ENCODE data around the gene RUNX2. TPM values are rescaled to one million over a fixed set of nuclear protein-coding genes. Genes with fewer than 3 reads are reported as not detected.

The RUNX2 gene
- total and polyA plus RNA-seq, 2 experiments from 2014 or later, result 0.66 to 1.7 TPM

- no peak for TF ChIP-seq EZH2 (IDR thresholded peaks at IDR 0.05; ENCODE audit: low read depth, unreplicated experiment)
- no peak for TF ChIP-seq ZNF331 (CRISPR knock-in tag; IDR thresholded peaks at IDR 0.05; ENCODE audit: low read depth)
- no peak for TF ChIP-seq JUNB (IDR thresholded peaks at IDR 0.05; ENCODE audit: unreplicated experiment)
- no peak for TF ChIP-seq CREB1 (CRISPR knock-in tag; IDR thresholded peaks at IDR 0.05; ENCODE audit: low read depth)
Measured at GRCh38 chr6:45595010-45595851, 267.1 kb downstream of the RUNX2 start (continued).

- Mint-ChIP-seq H3K4me1 (peaks cover 9% of the 10 kb centered on the region; the same call in 2 of the 3 replicates), H3K4me3 (no peak overlapping the region), H3K36me3 (ENCODE audit: low read depth) (no peaks in the 10 kb centered on the region), H3K27ac (no peak overlapping the region), H3K27me3 (ENCODE audit: insufficient read depth, low read depth, poor library complexity) (no peaks in the 10 kb centered on the region), H3K9me3 (no peaks in the 10 kb centered on the region)
- no peak for DNase-seq (ENCODE audit: low spot score)
- Histone ChIP-seq H4K20me1 (replicated peaks; ENCODE audit: insufficient read depth) (no peaks in the 10 kb centered on the region), H3K27me3 (ENCODE audit: insufficient read depth) (no peaks in the 10 kb centered on the region), H3F3A (replicated peaks; ENCODE audit: low read depth) (no peaks in the 10 kb centered on the region), H3K36me3 (ENCODE audit: insufficient read depth) (no peaks in the 10 kb centered on the region), H3K4me1 (ENCODE audit: insufficient read depth) (peaks cover 9% of the 10 kb centered on the region), H3K79me2 (replicated peaks; ENCODE audit: insufficient read depth) (no peaks in the 10 kb centered on the region), H3K27ac (ENCODE audit: low read depth) (no peak overlapping the region), H3K9me2 (ENCODE audit: insufficient read depth) (no peaks in the 10 kb centered on the region), H3K4me3 (no peak overlapping the region), H2AFZ (no peak overlapping the region), H3K4me2 (no peak overlapping the region)
- no peak for ATAC-seq
- TF ChIP-seq, protein P1, sequence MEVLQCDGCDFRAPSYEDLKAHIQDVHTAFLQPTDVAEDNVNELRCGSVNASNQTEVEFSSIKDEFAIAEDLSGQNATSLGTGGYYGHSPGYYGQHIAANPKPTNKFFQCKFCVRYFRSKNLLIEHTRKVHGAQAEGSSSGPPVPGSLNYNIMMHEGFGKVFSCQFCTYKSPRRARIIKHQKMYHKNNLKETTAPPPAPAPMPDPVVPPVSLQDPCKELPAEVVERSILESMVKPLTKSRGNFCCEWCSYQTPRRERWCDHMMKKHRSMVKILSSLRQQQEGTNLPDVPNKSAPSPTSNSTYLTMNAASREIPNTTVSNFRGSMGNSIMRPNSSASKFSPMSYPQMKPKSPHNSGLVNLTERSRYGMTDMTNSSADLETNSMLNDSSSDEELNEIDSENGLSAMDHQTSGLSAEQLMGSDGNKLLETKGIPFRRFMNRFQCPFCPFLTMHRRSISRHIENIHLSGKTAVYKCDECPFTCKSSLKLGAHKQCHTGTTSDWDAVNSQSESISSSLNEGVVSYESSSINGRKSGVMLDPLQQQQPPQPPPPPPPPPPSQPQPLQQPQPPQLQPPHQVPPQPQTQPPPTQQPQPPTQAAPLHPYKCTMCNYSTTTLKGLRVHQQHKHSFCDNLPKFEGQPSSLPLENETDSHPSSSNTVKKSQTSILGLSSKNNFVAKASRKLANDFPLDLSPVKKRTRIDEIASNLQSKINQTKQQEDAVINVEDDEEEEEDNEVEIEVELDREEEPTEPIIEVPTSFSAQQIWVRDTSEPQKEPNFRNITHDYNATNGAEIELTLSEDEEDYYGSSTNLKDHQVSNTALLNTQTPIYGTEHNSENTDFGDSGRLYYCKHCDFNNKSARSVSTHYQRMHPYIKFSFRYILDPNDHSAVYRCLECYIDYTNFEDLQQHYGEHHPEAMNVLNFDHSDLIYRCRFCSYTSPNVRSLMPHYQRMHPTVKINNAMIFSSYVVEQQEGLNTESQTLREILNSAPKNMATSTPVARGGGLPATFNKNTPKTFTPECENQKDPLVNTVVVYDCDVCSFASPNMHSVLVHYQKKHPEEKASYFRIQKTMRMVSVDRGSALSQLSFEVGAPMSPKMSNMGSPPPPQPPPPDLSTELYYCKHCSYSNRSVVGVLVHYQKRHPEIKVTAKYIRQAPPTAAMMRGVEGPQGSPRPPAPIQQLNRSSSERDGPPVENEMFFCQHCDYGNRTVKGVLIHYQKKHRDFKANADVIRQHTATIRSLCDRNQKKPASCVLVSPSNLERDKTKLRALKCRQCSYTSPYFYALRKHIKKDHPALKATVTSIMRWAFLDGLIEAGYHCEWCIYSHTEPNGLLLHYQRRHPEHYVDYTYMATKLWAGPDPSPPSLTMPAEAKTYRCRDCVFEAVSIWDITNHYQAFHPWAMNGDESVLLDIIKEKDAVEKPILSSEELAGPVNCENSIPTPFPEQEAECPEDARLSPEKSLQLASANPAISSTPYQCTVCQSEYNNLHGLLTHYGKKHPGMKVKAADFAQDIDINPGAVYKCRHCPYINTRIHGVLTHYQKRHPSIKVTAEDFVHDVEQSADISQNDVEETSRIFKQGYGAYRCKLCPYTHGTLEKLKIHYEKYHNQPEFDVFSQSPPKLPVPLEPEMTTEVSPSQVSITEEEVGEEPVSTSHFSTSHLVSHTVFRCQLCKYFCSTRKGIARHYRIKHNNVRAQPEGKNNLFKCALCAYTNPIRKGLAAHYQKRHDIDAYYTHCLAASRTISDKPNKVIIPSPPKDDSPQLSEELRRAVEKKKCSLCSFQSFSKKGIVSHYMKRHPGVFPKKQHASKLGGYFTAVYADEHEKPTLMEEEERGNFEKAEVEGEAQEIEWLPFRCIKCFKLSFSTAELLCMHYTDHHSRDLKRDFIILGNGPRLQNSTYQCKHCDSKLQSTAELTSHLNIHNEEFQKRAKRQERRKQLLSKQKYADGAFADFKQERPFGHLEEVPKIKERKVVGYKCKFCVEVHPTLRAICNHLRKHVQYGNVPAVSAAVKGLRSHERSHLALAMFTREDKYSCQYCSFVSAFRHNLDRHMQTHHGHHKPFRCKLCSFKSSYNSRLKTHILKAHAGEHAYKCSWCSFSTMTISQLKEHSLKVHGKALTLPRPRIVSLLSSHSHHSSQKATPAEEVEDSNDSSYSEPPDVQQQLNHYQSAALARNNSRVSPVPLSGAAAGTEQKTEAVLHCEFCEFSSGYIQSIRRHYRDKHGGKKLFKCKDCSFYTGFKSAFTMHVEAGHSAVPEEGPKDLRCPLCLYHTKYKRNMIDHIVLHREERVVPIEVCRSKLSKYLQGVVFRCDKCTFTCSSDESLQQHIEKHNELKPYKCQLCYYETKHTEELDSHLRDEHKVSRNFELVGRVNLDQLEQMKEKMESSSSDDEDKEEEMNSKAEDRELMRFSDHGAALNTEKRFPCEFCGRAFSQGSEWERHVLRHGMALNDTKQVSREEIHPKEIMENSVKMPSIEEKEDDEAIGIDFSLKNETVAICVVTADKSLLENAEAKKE (CRISPR knock-in tag; IDR thresholded peaks at IDR 0.05), result no peak
- no peak for TF ChIP-seq STAT1 (IDR thresholded peaks at IDR 0.05; ENCODE audit: unreplicated experiment)
- no peak for TF ChIP-seq EZH2phosphoT487 (IDR thresholded peaks at IDR 0.05; ENCODE audit: unreplicated experiment)
- TF ChIP-seq, protein P2, sequence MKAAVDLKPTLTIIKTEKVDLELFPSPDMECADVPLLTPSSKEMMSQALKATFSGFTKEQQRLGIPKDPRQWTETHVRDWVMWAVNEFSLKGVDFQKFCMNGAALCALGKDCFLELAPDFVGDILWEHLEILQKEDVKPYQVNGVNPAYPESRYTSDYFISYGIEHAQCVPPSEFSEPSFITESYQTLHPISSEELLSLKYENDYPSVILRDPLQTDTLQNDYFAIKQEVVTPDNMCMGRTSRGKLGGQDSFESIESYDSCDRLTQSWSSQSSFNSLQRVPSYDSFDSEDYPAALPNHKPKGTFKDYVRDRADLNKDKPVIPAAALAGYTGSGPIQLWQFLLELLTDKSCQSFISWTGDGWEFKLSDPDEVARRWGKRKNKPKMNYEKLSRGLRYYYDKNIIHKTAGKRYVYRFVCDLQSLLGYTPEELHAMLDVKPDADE (IDR thresholded peaks at IDR 0.05), result no peak
- TF ChIP-seq, protein P3, sequence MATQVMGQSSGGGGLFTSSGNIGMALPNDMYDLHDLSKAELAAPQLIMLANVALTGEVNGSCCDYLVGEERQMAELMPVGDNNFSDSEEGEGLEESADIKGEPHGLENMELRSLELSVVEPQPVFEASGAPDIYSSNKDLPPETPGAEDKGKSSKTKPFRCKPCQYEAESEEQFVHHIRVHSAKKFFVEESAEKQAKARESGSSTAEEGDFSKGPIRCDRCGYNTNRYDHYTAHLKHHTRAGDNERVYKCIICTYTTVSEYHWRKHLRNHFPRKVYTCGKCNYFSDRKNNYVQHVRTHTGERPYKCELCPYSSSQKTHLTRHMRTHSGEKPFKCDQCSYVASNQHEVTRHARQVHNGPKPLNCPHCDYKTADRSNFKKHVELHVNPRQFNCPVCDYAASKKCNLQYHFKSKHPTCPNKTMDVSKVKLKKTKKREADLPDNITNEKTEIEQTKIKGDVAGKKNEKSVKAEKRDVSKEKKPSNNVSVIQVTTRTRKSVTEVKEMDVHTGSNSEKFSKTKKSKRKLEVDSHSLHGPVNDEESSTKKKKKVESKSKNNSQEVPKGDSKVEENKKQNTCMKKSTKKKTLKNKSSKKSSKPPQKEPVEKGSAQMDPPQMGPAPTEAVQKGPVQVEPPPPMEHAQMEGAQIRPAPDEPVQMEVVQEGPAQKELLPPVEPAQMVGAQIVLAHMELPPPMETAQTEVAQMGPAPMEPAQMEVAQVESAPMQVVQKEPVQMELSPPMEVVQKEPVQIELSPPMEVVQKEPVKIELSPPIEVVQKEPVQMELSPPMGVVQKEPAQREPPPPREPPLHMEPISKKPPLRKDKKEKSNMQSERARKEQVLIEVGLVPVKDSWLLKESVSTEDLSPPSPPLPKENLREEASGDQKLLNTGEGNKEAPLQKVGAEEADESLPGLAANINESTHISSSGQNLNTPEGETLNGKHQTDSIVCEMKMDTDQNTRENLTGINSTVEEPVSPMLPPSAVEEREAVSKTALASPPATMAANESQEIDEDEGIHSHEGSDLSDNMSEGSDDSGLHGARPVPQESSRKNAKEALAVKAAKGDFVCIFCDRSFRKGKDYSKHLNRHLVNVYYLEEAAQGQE (IDR thresholded peaks at IDR 0.05; ENCODE audit: unreplicated experiment), result no peak
- no peak for TF ChIP-seq POLR2AphosphoS5 (IDR thresholded peaks at IDR 0.05; ENCODE audit: low read depth)
- no peak for TF ChIP-seq CTCF (conservative IDR thresholded peaks at IDR 0.05; ENCODE audit: low read depth in 2 of 2)
- TF ChIP-seq JUNB (IDR thresholded peaks at IDR 0.05; ENCODE audit: unreplicated experiment), result no peak
- TF ChIP-seq NANOG (IDR thresholded peaks at IDR 0.05; ENCODE audit: borderline replicate concordance), result no peak
Measured at GRCh38 chr6:45597424-45597823, 269.3 kb downstream of the RUNX2 start.
